Caco-2 (cell line): ENCODE measurements around the gene TAF5. TPM values are rescaled to one million over a fixed set of nuclear protein-coding genes. Genes with fewer than 3 reads are reported as not detected.

Experiments
- BruUV-seq: library from RNA; stranded (reverse); fragments of 400-500 nt; replicated peaks from 2 replicates; lab custom pipeline; 2021; lab: Mats Ljungman, UMichigan
- CTCF ChIA-PET: fragments of 300-600 bp; sonication (Branson Sonifier 250); formaldehyde crosslinking; loops from one replicate; lab custom pipeline; 2022; ENCODE audit warnings: antibody characterized with exemption; lab: Charles Lee
- POLR2A ChIA-PET: fragments of 300-600 bp; sonication (Branson Sonifier 250); formaldehyde crosslinking; loops from one replicate; lab custom pipeline; 2022; ENCODE audit warnings: antibody characterized with exemption; lab: Charles Lee
- DNase-seq, 2 experiments: peaks; one replicate each; pipeline versions ENCODE4 v3.0.0 to v3.0.0-alpha.2; 2020 to 2022
- H3K27me3 ChIP-seq: replicated peaks from 2 replicates; pipeline ENCODE4 v1.6.0; 2011; ENCODE audit warnings: low read length; ENCODE audit not compliant: control insufficient read depth, insufficient read depth
- H3K36me3 ChIP-seq: 2 replicates; pipeline ENCODE4 v1.5.1; 2011; ENCODE audit warnings: low read length; ENCODE audit not compliant: control insufficient read depth, insufficient read depth
- H3K4me1 ChIP-seq: fragments of 250-450 bp; sonication (Bioruptor Pico); 2 replicates; pipeline ENCODE4 v1.5.1; 2020; ENCODE audit warnings: mild to moderate bottlenecking
- H3K4me3 ChIP-seq: 2 replicates; pipeline ENCODE4 v1.5.1; 2011; ENCODE audit warnings: low read depth, mild to moderate bottlenecking, control low read depth, low read length
- H3K9me3 ChIP-seq: fragments of 250-450 bp; sonication (Bioruptor Pico); 2 replicates; pipeline ENCODE4 v1.5.1; 2020; ENCODE audit warnings: mild to moderate bottlenecking, moderate library complexity
- H3K27ac Mint-ChIP-seq: one replicate; pipeline ENCODE4 v1.8.0; 2022; ENCODE audit warnings: mixed read lengths; ENCODE audit not compliant: unreplicated experiment
- H3K27me3 Mint-ChIP-seq: one replicate; pipeline ENCODE4 v1.8.0; 2022; ENCODE audit warnings: mixed read lengths; ENCODE audit not compliant: insufficient read depth, unreplicated experiment
- H3K36me3 Mint-ChIP-seq: one replicate; pipeline ENCODE4 v1.8.0; 2022; ENCODE audit warnings: mild to moderate bottlenecking, mixed read lengths; ENCODE audit not compliant: insufficient read depth, unreplicated experiment
- H3K4me1 Mint-ChIP-seq: one replicate; pipeline ENCODE4 v1.8.0; 2022; ENCODE audit warnings: low read depth, mixed read lengths; ENCODE audit not compliant: unreplicated experiment
- H3K4me3 Mint-ChIP-seq: one replicate; pipeline ENCODE4 v1.8.0; 2022; ENCODE audit warnings: mild to moderate bottlenecking, moderate library complexity, mixed read lengths; ENCODE audit not compliant: unreplicated experiment
- H3K9me3 Mint-ChIP-seq: one replicate; pipeline ENCODE4 v1.8.0; 2022; ENCODE audit warnings: mixed read lengths; ENCODE audit not compliant: unreplicated experiment
- intact Hi-C: fragments of 100-400 bp; cut with micrococcal nuclease; formaldehyde crosslinking; loops from one replicate; pipeline ENCODE4 v1.10.0; 2022; ENCODE audit not compliant: unreplicated experiment
- total RNA-seq: library from RNA; stranded (reverse); gene quantifications from 2 replicates; pipeline ENCODE4 v1.2.3, GENCODE V29; 2022
- TF ChIP-seq, protein P1 (sequence below), 2 experiments: fragments of 200-600 bp in 1 of 2; IDR thresholded peaks; 1 replicate in 1 of 2; 2 replicates in 1 of 2; pipeline versions ENCODE4 v1.5.1 to v1.8.0; 2011 to 2022; ENCODE audit warnings: antibody characterized with exemption in 1 of 2, control low read depth in 1 of 2, inconsistent platforms in 1 of 2, low read depth in 1 of 2, low read length in 1 of 2, mild to moderate bottlenecking in 1 of 2, moderate library complexity in 1 of 2; ENCODE audit not compliant: insufficient read depth in 1 of 2, severe bottlenecking in 1 of 2, unreplicated experiment in 1 of 2

Gene TAF5
- total RNA-seq, 1 experiment from 2014 or later: 6.3 TPM

DNA sequence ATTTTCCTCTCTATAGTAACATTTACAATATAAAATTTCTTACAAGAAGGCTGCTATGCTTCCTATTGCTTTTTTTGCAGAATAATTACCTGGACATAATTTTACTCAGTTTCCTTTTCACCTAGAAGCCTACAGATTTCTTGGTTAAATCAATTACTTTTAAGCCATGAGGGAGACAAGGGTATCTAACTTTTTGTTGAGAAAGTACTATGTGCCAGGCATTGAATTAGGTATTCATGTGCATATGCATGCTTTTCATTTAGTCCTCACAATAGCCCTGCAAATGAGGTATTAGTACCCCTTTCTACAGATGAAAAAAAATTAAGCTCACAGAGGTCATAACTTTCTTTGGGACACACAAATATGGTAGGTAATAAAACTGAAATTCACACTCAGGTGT is 33.2 kb upstream of the TAF5 start:
- intact Hi-C loops: loop anchor here (2.0 kb wide), 1 partner anchor 416 kb away; the partner anchor contains the start of gene CNNM2
- H3K36me3 ChIP-seq: peaks cover 4% of the 10 kb centered on the region

DNA sequence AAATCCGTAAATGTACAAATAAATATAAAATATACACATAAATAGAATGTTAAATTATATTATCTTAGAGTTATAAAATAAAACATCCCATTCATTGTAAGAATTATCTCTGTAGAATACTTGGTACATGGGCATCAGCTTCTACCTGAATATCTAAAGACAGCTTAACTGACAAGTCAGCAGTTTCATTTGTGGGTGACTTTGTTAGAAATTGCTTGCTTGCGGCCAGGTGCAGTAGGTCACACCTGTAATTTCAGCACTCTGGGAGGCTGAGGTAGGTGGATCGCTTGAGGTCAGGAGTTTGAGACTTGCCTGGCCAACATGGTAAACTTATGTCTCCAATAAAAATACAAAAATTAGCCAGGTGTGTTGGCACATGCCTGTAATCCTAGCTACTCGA is 31.4 kb upstream of the TAF5 start:
- peaks cover 4% of the 10 kb centered on the region for H3K36me3 ChIP-seq
- no peaks in the 10 kb centered on the region for H3K4me1 ChIP-seq
- no peaks in the 10 kb centered on the region for H3K9me3 ChIP-seq
- no peak overlapping the region for H3K4me3 ChIP-seq
- no peaks in the 10 kb centered on the region for H3K27me3 Mint-ChIP-seq
- H3K27me3 ChIP-seq: no peaks in the 10 kb centered on the region
- H3K27ac Mint-ChIP-seq: no peak overlapping the region
- ChIA-PET POLR2A (no interaction called here), CTCF (no interaction called here)
- TF ChIP-seq, protein P1, sequence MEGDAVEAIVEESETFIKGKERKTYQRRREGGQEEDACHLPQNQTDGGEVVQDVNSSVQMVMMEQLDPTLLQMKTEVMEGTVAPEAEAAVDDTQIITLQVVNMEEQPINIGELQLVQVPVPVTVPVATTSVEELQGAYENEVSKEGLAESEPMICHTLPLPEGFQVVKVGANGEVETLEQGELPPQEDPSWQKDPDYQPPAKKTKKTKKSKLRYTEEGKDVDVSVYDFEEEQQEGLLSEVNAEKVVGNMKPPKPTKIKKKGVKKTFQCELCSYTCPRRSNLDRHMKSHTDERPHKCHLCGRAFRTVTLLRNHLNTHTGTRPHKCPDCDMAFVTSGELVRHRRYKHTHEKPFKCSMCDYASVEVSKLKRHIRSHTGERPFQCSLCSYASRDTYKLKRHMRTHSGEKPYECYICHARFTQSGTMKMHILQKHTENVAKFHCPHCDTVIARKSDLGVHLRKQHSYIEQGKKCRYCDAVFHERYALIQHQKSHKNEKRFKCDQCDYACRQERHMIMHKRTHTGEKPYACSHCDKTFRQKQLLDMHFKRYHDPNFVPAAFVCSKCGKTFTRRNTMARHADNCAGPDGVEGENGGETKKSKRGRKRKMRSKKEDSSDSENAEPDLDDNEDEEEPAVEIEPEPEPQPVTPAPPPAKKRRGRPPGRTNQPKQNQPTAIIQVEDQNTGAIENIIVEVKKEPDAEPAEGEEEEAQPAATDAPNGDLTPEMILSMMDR (IDR thresholded peaks at IDR 0.05; ENCODE audit: insufficient read depth in 1 of 2, low read depth in 1 of 2, low read length in 1 of 2, severe bottlenecking in 1 of 2, unreplicated experiment in 1 of 2): no peak
- intact Hi-C loops: no loop called here
- H3K36me3 Mint-ChIP-seq: peaks cover 57% of the 10 kb centered on the region
- no peak for DNase-seq
- H3K4me3 Mint-ChIP-seq: no peak overlapping the region
- H3K9me3 Mint-ChIP-seq: no peaks in the 10 kb centered on the region
- no peaks in the 10 kb centered on the region for H3K4me1 Mint-ChIP-seq
- BruUV-seq: no TSS peak

More for the DNA sequence above, 33.2 kb upstream of the TAF5 start:
- peaks cover 65% of the 10 kb centered on the region for H3K36me3 Mint-ChIP-seq
- no peaks in the 10 kb centered on the region for H3K27me3 ChIP-seq
- CTCF ChIA-PET: interaction anchor here (0.6 kb wide), 1 partner anchor 22 kb away, joined by 3 read pairs; no protein-coding TSS in a partner anchor
- TF ChIP-seq, protein P1 (IDR thresholded peaks at IDR 0.05; ENCODE audit: insufficient read depth in 1 of 2, low read depth in 1 of 2, low read length in 1 of 2, severe bottlenecking in 1 of 2, unreplicated experiment in 1 of 2): no peak
- H3K4me3 ChIP-seq: no peak overlapping the region
- H3K4me1 ChIP-seq: no peaks in the 10 kb centered on the region
- no peak overlapping the region for H3K4me3 Mint-ChIP-seq
- H3K9me3 Mint-ChIP-seq: no peaks in the 10 kb centered on the region
- POLR2A ChIA-PET: no interaction called here
- no peaks in the 10 kb centered on the region for H3K27me3 Mint-ChIP-seq
- DNase-seq: no peak
- no peaks in the 10 kb centered on the region for H3K4me1 Mint-ChIP-seq
- no TSS peak for BruUV-seq
- no peaks in the 10 kb centered on the region for H3K9me3 ChIP-seq
- H3K27ac Mint-ChIP-seq: no peak overlapping the region

DNA sequence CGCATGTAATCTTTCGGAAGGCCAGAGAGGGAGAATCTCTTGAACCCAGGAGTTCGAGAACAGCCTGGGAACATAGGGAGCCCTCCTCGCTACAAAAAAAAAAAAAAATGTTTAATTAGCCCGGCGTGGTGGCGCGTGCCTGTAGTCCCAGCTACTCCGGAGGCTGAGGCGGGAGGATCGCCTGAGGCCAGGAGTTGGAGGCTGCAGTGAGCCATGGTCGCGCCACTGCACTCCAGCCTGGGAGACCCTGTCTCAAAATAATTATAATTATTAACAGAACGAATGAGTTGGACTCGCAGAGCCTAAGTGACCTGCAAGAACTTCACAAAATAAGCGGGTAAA is 17.6 kb upstream of the TAF5 start:
- Mint-ChIP-seq H3K27me3 (no peaks in the 10 kb centered on the region), H3K9me3 (no peaks in the 10 kb centered on the region), H3K27ac (peak overlapping the region; percentile 76), H3K36me3 (peaks cover 17% of the 10 kb centered on the region), H3K4me3 (peak overlapping the region; percentile 79), H3K4me1 (no peaks in the 10 kb centered on the region)
- Histone ChIP-seq H3K9me3 (no peaks in the 10 kb centered on the region), H3K4me1 (no peaks in the 10 kb centered on the region), H3K27me3 (no peaks in the 10 kb centered on the region), H3K36me3 (peaks cover 1% of the 10 kb centered on the region; the same call in 1 of the 2 replicates), H3K4me3 (peak overlapping the region; percentile 79)
- no peak for DNase-seq
- TF ChIP-seq, protein P1 (IDR thresholded peaks at IDR 0.05; ENCODE audit: insufficient read depth in 1 of 2, low read depth in 1 of 2, low read length in 1 of 2, severe bottlenecking in 1 of 2, unreplicated experiment in 1 of 2): no peak
- CTCF ChIA-PET: no interaction called here
- POLR2A ChIA-PET: interaction anchor here (1.7 kb wide), 1 partner anchor 18 kb away, joined by 10 read pairs; the partner anchor contains the start of gene TAF5
- intact Hi-C loops: loop anchor here (2.0 kb wide), 1 partner anchor 19 kb away; no protein-coding TSS in a partner anchor
- no TSS peak for BruUV-seq
